Gastrocnemius medialis (tissue), 4 donors: ENCODE measurements around the gene C2CD5. TPM values are rescaled to one million over a fixed set of nuclear protein-coding genes. Genes with fewer than 3 reads are reported as not detected.

Source experiments
- ATAC-seq, 2 donors: fragments of 150-250 bp; one replicate each; pipeline ENCODE4 v1.9.1; 2016
- DNase-seq, 2 donors: peaks; one replicate each; pipeline ENCODE4 v3.0.0-alpha.2; 2019
- H3K27ac ChIP-seq, 4 donors: fragments of 200-600 bp; sonication (generic); 1 replicate in 1 of 4; 2 replicates in 3 of 4; pipeline ENCODE4 v1.5.1; 2016 to 2018; ENCODE audit warnings: mild to moderate bottlenecking in 2 of 4, moderate library complexity in 1 of 4
- H3K27me3 ChIP-seq, 3 donors: fragments of 200-600 bp; sonication (generic) in 2 of 3; 1 replicate in 1 of 3; 2 replicates in 2 of 3; pipeline versions ENCODE4 v1.5.1 to v1.6.0; 2016 to 2019; ENCODE audit warnings: mild to moderate bottlenecking in 1 of 3, moderate library complexity in 1 of 3
- H3K36me3 ChIP-seq, 2 donors: fragments of 200-600 bp; sonication (generic) in 1 of 2; one replicate each; pipeline ENCODE4 v1.5.1; 2017 to 2018
- H3K4me1 ChIP-seq, 2 donors: fragments of 200-600 bp; sonication (generic) in 1 of 2; one replicate each; pipeline ENCODE4 v1.5.1; 2016 to 2017; ENCODE audit warnings: mild to moderate bottlenecking in 2 of 2
- H3K4me3 ChIP-seq, 4 donors: fragments of 200-600 bp; sonication (generic) in 3 of 4; 1 replicate in 1 of 4; 2 replicates in 3 of 4; pipeline ENCODE4 v1.5.1; 2016 to 2019; ENCODE audit warnings: mild to moderate bottlenecking in 2 of 4
- H3K9me3 ChIP-seq, 3 donors: fragments of 200-600 bp; sonication (generic) in 2 of 3; 1 replicate in 1 of 3; 2 replicates in 2 of 3; pipeline ENCODE4 v1.5.1; 2016 to 2019
- POLR2A ChIP-seq, 2 donors: fragments of 450-650 bp; IDR thresholded peaks; one replicate each; pipeline ENCODE4 v1.6.1; 2017; ENCODE audit warnings: antibody characterized with exemption in 2 of 2, mild to moderate bottlenecking in 2 of 2, moderate library complexity in 2 of 2
- in situ Hi-C, 4 donors: fragments of 200-750 bp; cut with MboI; loops; one replicate each; pipeline versions ENCODE4 v1.15.0 to v1.8.0; 2017; ENCODE audit warnings: low sequenced_read_pairs in 4 of 4
- intact Hi-C: fragments of 100-400 bp; cut with DNase I; formaldehyde crosslinking; loops from one replicate; pipeline ENCODE4 v1.15.1; 2023; ENCODE audit warnings: low total_unique reads
- total RNA-seq, 4 donors: library from RNA; depleted of rRNA; stranded (reverse); fragments of >200 nt; gene quantifications; one replicate each; pipeline versions ENCODE4 v1.1.0 to v1.2.3, GENCODE V29; 2016
- TF ChIP-seq, protein P1 (sequence below), 5 experiments: fragments of 450-650 bp in 3 of 5; fragments of 200-600 bp in 2 of 5; sonication (generic) in 2 of 5; IDR thresholded peaks in 4 of 5; conservative IDR thresholded peaks in 1 of 5; 1 replicate in 4 of 5; 2 replicates in 1 of 5; pipeline ENCODE4 v1.5.1; 2016 to 2019; ENCODE audit warnings: antibody characterized with exemption in 5 of 5, mild to moderate bottlenecking in 3 of 5, moderate library complexity in 3 of 5

The C2CD5 gene
- 1 to 10 TPM; 5.3 to 9.4 (median 6.9) TPM for total RNA-seq

GRCh38 chr12:22544038-22544979 lies at the start of gene C2CD5:
TSS of gene C2CD5 (minus strand) at chr12:22544542. CDS start at chr12:22544150, 392 bp downstream.
- peak within 1 kb of the TSS; percentile 86 to 95 (median 92) for H3K27ac ChIP-seq
- H3K4me1 ChIP-seq = peaks cover 12 to 20% of the 10 kb centered on the region in 2 donors
- no peaks in the 10 kb centered on the region for H3K36me3 ChIP-seq
- DNase-seq (peak; percentile 92 to 97), ATAC-seq (peak; percentile 95 to 96)
- H3K4me3 ChIP-seq = peak within 1 kb of the TSS; percentile 64 to 97 (median 92)
- no peaks in the 10 kb centered on the region for H3K9me3 ChIP-seq
- intact Hi-C loops = loop anchor here (1.0 to 10.0 kb wide), 2 partner anchors 81 to 500 kb away; partner anchors contain the start of genes CMAS and ETNK1
- TF ChIP-seq, protein P1, sequence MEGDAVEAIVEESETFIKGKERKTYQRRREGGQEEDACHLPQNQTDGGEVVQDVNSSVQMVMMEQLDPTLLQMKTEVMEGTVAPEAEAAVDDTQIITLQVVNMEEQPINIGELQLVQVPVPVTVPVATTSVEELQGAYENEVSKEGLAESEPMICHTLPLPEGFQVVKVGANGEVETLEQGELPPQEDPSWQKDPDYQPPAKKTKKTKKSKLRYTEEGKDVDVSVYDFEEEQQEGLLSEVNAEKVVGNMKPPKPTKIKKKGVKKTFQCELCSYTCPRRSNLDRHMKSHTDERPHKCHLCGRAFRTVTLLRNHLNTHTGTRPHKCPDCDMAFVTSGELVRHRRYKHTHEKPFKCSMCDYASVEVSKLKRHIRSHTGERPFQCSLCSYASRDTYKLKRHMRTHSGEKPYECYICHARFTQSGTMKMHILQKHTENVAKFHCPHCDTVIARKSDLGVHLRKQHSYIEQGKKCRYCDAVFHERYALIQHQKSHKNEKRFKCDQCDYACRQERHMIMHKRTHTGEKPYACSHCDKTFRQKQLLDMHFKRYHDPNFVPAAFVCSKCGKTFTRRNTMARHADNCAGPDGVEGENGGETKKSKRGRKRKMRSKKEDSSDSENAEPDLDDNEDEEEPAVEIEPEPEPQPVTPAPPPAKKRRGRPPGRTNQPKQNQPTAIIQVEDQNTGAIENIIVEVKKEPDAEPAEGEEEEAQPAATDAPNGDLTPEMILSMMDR (IDR thresholded peaks at IDR 0.05 in 4 of 5, conservative IDR thresholded peaks at IDR 0.05 in 1 of 5) = peak in 4 of 5 experiments; percentile 9 to 34 (median 23)
- peak; percentile 64 to 74 for TF ChIP-seq POLR2A (IDR thresholded peaks at IDR 0.05)
- no peaks in the 10 kb centered on the region for H3K27me3 ChIP-seq
- in situ Hi-C loops = loop anchor here (5.0 to 10.0 kb wide), 3 partner anchors 78 to 83 kb away; partner anchors contain the start of gene ETNK1 (in 3 of the 4)

DNA sequence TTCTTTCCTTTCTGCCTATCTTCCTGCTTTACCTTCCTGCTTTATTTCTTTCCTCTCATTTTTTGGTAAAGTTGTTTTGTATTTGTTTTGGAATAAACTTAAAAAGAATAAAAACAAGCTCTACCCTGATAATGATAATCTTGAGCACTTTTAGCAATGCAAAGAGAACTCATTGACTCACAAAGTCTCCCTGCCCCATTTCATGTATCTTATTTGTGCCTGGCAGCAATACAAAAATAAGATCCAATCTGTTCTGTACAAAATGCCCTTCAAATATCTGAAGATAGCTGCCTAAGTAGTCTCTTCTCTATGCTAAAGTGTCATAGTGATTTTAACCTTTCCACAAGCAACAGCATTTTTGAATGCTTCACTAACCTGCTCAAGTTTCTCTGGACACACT lies 49.5 kb upstream of the C2CD5 start:
- in situ Hi-C loops = no loop called here
- intact Hi-C loops = no loop called here
- TF ChIP-seq, protein P1 (IDR thresholded peaks at IDR 0.05 in 4 of 5, conservative IDR thresholded peaks at IDR 0.05 in 1 of 5) = no peak
- TF ChIP-seq POLR2A (IDR thresholded peaks at IDR 0.05) = no peak
- Histone ChIP-seq H3K9me3 (no peaks in the 10 kb centered on the region), H3K4me1 (no peaks in the 10 kb centered on the region), H3K4me3 (no peak overlapping the region), H3K27me3 (no peaks in the 10 kb centered on the region), H3K27ac (no peak overlapping the region), H3K36me3 (no peaks in the 10 kb centered on the region)
- ATAC-seq (no peak), DNase-seq (no peak)

- in situ Hi-C loops = no loop called here
- no peaks in the 10 kb centered on the region for H3K4me1 ChIP-seq
These were observed 44.5 kb upstream of the C2CD5 start for GRCh38 chr12:22588817-22589216.

DNA sequence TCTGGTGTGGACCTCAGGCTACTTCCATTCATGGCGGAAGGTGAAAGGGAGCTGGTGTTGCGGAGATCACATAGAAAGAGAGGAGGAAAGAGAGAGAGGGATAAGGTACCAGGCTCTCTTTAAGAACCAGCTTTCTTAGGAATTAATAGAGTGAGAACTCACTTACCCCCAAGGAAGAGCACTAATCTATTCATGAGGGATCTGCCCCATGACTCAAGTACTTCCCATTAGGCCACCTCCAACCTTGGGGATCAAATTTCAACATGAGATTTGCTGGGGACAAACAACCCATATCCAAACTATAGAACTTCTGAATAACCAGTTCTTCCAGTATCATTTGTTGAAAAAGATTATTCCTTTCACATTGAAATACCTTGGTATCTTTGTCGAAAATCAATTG lies 34.0 kb upstream of the C2CD5 start:
- TF ChIP-seq, protein P1 (IDR thresholded peaks at IDR 0.05 in 4 of 5, conservative IDR thresholded peaks at IDR 0.05 in 1 of 5) = no peak
- TF ChIP-seq POLR2A (IDR thresholded peaks at IDR 0.05) = no peak
- Histone ChIP-seq H3K36me3 (no peaks in the 10 kb centered on the region), H3K4me3 (no peak overlapping the region), H3K9me3 (no peaks in the 10 kb centered on the region), H3K27me3 (no peaks in the 10 kb centered on the region), H3K27ac (no peak overlapping the region), H3K4me1 (no peaks in the 10 kb centered on the region)
- DNase-seq (no peak), ATAC-seq (no peak)
- intact Hi-C loops = no loop called here
- in situ Hi-C loops = no loop called here

More at GRCh38 chr12:22588817-22589216, 44.5 kb upstream of the C2CD5 start:
- ATAC-seq (no peak), DNase-seq (no peak)
- no peak for TF ChIP-seq POLR2A (IDR thresholded peaks at IDR 0.05)
- TF ChIP-seq, protein P1 (IDR thresholded peaks at IDR 0.05 in 4 of 5, conservative IDR thresholded peaks at IDR 0.05 in 1 of 5) = no peak
- Histone ChIP-seq H3K27me3 (no peaks in the 10 kb centered on the region), H3K4me3 (no peak overlapping the region), H3K27ac (no peak overlapping the region), H3K36me3 (no peaks in the 10 kb centered on the region), H3K9me3 (no peaks in the 10 kb centered on the region)
- intact Hi-C loops = no loop called here
